Stimulated activated CD8-positive, alpha-beta memory T cell treated with anti-CD3 and anti-CD28 coated beads, Interleukin-7, amount 100 ng/mL, for 1 hour (primary cell): ENCODE measurements around the gene ZNF362.

Source experiments
- DNase-seq, 2 donors: peaks; one replicate each; pipeline ENCODE4 v3.0.0-alpha.2; 2020; ENCODE audit warnings: low read depth in 2 of 2

ZNF362 gene

DNA sequence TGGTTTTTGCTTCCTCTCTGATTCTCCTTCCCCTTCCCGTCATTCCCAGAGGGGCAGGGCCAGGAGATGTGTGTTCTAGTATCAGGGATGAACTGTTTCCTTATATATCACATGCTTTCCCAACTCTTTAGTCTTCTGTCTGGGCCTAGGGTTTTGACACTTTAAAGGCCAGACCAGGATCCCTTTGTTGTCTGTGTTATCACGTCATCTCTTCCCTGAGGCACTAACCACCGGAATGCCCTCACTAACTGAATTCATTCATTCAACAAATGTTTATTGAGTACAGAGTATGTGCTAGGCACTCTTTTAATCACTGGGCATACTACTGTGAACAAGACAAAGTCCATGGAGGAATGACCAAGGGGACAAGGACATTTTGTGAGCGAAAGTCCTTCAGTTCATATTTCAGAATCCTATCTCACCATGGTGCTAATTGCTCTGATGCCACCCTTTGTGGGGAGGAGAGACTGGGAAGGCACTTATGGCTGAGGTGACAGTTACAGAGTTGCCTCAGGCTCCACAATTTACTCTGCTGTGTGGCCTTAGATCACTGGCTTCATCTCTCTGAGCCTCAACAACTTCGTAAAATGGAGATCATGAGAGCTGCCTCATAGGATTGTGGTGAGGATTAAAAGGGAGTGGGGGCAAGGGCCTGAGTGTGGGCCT, 12.0 kb upstream of the ZNF362 start:
- no peak for DNase-seq

DNA sequence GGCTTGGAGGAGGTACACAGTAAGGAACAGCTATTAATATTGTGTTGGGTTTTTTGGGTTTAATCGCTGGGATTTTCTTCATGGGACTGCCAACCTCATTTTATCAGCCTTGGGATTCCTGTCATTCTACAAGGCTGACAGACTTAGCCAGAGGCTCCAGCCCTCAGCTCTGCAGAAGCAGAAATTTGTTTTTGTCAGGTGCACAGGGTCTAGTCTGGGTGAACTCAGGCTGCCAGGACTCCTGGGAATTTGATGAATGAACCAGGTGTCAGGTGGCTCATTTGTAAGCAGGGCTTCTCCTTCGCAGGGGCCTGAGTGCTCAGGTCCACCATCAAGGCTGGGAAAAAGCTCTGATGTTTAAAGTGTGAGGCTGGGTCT, 11.5 kb upstream of the ZNF362 start:
- DNase-seq, result no peak

DNA sequence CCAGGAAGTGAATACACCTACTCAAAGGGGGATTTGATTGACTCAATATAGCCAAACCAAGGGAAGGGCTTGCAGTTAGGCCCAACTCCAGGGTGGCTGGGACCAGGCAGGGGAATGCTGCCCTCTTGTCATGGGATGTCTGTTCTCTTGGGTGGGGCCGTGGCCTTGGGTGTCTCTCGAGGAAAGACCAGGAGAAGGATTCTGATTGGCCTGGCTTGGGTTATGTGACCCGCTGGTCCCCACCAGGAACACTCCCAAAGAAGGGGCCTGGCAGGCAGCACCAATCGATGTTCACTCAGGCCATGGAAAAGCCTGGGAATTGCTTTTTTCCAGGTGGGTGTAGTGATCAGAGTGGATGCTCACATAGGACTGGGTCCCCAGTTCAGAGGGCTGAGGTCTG, 10.1 kb upstream of the ZNF362 start:
- no peak for DNase-seq

DNA sequence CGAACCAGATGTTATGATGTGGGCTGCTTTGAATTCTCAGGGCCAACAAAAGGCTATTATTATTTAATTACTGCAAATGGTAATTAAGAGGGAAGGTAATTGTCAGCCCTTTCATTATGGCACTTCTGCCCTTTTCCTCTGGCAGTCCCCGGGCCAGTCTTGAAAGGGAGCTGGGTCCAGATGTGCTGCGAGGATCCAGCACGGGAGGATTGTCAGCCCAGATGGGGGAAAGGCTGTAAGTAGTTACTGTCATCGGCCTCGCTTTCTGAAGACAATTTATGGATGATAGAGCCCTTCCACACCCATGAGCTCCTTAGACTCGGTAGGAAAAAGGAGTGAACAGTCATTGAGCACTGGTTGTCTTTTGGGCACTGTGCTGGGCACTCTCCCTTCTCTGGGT, 8.7 kb upstream of the ZNF362 start:
- no peak for DNase-seq

DNA sequence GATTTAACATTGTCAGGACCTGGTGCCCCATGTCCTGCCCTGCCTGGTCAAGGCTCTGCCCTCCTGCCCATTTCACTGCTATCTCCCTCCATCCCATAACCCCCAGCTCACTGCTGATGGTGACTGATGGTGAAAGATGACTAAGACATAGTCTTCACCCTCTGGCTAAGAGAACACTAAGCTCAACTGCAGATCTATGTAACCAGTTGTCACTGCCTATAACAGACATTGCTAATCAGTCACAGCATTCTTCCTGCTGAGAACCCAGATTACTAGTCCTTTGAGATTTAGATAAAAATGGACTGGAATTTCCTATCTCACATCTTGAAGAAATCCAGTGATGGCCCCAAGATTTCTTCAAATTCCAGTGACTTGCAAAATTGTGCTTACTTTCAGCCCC, 8.0 kb upstream of the ZNF362 start:
- no peak for DNase-seq

DNA sequence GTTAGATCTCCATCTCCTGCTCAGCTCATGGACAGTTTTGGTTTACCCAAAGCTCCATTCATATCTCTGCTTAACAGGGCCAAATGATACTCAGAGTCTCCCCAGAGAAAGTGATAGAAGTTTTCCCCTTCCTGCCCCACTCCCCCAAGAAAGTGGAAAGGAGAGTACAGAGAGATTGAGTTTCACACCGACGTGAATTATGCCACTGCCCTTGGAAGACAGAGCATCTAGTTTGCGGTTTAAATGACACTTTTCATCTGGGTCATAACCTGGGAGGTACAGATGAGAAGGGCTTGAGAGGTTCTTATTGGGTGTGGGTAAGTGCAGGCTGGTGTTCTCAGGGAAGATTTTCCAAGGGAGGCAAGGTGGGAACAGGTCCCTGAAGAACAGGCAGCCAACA, 6.9 kb upstream of the ZNF362 start:
- DNase-seq, result no peak

DNA sequence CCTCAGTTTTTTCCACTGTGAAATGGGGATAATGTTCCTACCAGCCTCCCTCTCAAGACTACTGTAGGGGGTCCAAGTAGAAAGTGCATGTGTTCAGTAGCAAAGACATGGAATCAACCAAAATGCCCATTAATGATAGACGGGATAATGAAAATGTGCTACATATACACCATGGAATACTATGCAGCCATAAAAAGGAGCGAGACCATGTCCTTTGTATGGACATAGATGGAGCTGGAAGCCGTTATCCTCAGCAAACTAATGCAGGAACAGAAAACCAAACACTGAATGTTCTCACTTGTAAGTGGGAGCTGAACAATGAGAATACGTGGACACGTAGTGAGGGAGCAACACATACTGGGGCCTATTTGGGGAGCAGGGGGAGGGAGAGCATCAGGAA, 6.1 kb upstream of the ZNF362 start:
- DNase-seq, result no peak

DNA sequence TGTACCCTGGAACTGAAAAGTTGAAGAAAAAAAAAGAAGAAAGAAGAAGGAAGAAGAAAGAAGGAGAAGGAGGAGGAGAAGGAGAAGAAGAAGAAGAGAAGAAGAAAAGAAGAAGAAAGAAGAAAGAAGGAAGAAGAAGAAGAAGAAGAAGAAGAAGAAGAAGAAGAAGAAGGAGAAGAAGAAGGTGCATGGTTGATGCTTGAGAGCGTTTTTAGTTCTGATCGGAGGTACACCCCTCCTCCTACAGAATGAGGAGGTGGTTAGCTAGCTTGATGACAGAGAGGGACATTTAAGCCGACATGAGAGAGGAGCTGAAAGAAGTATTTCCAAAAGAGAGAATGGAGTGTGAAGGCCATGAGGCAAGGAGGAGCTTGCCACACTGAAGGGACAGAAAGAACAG, 5.6 kb upstream of the ZNF362 start:
- no peak for DNase-seq

DNA sequence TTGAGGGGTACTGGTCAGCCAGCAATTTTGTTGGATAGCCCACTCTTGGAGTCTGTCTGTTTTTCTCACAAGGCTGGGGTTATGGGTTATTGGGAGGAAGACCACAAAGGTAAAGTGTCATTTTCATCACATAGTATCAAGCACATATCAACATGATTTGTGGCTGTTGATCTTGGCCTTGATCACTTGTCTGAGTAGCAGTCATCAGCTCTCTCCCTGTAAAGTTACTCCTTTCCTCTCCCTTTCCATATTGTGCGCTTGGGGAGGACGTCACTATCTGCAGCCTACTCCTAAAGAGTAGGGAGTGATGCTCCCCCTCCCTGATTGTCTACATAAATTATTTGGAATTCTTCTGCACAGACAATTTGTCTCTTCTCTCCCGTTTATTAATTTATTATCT, 1.8 kb upstream of the ZNF362 start:
- DNase-seq, result no peak

DNA sequence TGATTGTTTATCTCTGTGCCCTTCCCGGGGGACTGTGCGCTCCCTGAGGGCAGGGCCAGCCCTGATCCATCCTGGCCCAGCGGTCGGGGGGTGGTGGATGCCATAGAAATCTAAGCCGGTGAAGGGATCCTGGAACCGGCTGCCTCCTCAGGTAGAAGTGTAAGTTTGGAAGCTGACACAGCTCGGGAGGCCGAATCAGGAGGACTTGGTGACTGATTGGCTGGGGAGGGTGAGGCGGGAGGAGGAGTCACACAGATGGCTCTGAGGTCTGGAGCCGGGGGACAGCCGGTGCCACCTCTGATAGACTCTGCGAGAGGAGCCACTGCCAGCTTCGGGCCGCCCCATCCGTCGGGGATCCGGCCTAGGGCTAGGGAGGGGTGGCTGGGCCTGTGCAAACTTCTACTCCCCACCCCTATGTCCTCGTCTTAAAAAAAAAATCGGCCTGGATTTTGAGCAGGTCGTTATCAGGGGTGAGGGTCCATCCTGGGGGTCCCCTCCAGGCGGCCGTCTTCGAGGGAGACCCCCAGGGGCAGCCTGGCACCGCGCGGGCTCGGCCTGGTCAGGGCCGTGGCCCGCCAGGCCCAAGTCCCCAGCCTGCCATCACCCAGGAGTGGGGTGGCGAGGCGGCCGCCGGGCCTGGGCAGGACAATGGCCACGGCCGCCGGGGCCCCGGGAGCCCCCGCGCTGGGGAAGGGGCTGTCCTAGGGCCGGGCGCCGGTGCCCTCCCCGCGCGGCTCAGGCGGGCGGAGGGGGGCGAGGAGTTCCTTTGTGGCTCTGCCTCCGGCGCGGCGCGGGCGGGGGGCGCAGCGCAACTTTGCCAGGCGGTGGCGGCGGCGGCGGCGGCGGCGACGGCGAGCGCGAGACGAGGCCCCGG, 708 bp upstream of the ZNF362 start:
- no peak for DNase-seq

DNA sequence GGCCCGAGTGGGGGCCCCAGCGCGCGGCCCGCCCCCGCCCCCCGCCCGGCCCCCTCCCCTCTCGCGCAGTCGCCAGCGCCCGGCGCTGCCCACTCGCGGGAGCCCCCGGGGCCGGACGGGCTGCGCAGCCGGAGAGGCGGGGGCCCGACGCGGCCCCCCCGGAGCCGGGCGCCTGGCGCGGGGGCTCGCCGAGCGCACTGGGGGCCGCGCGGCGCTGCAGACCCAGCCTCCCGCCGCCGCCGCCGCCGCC, 146 bp upstream of the ZNF362 start:
- DNase-seq, result no peak

DNA sequence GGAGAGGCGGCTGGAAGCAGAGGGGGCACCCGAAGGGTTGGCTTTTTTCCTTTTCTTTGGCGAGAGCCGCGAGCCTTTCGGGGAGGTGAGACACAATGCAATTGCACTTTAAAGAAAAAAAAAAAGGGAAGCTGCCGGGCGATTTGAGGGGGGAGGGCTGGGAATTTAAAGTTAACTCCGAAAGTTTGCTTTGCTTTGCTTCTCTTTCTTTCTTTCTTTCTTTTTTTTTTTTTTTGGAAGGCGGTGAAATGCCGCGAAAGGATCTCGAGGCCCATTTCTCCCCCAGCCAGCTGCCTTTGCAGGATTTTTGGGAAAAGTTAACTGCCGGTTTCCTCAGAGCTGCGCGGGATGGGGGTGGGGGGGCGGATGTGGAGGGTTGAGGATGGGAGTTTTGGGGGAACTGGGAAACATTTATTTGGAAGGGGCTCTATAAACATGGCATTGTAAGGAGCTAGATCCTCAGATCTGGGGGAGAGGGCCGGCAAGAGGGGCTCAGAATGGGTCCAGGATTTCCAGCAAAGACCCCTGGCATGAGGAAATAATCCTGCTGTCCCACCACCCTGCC, 997 bp downstream of the ZNF362 start:
- no peak for DNase-seq

DNA sequence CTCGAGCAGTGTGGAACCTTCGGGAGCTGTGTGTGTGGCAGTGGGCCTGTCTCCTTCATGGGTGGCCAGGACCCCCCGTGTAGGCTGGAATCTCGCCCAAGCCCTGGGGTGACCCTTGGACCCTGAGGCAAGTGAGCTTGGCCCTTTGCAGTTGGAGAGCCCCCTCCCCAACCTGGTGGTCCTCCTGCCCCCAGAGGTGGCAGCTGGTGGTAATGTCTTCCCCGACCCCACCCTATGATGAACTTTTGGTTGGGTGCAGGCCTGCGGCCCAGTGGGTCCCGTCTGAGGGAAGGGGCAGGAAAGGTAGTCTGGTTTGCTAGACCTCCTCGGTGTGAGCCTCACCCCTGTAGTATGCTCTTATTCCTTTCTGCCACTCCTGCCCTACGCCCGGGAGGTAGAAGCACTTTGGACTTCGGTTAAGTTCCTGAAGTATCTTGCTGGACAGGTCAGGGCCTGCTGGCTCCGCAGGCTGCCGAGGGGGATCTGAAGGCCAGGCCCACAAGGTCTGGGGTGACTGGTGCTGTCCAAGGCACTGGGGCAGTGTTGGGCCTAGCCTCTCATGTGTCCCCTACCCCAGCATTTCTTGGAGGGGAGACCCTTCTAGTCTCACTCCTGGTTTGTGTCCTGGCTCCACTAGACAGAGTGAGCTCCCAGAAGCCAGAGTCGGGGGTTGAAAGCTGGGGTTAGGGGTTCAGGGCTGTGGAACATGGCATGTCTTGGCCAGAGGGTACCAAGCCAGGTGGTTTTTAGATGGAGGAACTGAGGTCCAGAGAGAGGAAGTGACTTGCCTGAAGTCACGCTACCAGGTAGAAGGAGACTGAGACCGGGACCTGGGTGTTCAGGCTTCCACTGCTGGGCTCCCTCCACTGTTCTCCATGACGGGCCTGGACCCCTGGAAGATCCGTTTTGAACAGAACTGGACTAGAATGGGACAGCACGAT, 1.8 kb downstream of the ZNF362 start:
- DNase-seq, result no peak

DNA sequence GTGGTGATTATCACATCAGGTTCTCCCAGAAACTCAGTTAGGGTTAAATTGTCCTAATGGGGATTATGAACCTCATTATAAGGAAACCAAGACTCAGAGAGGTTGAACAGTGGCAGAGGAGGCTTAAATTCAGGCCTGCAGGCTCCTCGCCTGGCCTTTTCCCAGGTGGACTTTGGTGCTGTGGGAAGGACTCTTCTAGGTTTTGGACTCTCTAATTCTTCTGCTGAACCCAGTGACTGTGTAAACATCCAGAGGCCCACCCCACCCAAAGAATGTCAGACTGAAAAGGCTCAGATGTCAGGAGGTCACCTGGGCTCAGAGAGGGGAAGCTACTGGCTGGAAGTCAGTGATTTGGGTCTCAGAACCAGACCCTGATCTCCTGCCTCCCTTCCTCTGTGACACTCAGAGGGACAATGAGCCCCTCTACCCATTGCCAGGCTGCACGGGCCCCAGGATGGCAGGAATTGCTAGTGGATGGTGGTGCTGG, 2.5 kb downstream of the ZNF362 start:
- no peak for DNase-seq

DNA sequence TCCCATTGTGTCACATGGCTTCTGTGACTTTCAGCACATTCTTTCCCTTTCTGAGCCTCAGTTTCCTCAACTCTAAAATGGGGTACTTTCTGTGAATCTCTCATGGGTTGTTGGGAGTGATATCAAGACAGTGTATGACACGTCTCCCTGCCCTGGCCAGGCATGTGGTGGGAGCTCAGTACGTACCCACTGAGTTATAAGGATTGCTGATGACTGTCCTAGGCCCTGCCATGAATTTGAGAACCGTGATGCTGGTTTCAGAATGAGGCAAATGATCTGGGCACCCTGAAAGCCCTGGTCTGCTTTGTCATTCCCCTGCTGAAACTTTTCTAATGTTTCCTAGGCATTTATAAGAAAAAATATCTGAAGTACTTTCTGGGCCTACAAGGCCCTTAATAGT, 3.6 kb downstream of the ZNF362 start:
- no peak for DNase-seq

DNA sequence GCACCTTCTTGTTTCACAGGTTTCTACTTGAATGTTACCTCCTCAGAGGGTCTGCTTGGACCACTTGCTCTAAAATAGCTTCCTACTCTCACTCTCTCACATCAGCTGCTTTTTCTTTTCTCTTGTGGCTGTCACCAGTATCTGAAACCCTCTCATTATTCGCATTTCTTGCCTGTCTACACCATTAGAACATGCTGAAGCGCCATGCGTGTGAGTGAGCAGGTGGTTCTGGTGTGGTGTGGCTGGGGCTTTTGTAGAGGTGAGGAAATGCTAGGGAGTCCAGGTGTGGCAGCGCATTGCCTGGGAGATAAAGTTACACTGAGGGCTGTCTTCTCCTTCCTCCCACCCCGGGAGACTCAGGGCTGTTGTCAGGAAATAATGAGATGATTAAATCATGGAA, 4.1 kb downstream of the ZNF362 start:
- no peak for DNase-seq

DNA sequence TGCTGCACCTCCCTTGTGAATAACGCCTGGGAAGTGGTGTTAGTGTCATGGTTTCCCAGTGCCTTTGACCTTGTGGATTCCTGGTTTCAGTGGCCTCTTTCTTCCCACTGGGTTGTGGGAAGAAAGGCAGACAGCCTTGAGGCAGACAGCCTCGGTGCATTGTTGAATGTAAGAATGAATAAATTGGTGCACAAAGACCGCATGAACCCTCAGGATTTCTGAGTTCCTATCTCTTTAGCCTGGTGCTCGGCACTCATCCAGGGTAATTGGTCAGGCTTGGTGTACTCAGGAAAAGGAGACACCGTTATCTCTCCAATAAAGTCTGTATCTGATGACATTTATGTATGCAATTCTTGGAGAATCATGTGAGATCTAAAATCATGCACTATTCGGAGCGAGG, 5.1 kb downstream of the ZNF362 start:
- no peak for DNase-seq

DNA sequence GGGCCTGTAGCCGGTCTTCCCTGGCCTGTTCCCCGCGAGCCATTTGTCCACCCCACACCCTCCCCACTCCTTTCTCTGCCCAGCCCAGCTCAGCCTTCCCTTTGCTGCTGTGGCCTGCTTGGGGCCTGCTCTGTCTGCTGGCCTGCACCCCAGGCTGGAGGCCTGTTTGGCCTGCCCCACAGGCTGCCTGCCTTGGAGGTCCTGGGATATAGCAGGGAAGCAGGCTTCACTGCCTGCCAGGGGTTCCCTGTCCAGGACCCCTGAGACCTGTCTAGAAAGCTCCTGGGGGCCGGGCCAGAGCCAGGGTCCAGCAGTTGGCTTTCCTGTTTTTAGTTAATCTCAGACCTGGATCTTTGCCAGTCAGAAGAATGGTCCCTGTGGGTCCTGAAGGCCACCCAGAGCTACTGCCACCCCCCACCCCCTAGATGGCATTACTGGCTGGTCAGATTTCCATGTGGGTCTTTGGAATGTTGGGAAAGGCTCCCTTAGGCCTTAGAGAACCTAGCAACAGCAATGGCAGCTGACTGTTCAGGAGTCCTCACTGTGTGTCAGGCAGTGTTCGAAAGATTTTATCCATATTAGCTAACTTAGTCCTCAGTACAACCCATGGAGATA, 7.7 kb downstream of the ZNF362 start:
- no peak for DNase-seq

DNA sequence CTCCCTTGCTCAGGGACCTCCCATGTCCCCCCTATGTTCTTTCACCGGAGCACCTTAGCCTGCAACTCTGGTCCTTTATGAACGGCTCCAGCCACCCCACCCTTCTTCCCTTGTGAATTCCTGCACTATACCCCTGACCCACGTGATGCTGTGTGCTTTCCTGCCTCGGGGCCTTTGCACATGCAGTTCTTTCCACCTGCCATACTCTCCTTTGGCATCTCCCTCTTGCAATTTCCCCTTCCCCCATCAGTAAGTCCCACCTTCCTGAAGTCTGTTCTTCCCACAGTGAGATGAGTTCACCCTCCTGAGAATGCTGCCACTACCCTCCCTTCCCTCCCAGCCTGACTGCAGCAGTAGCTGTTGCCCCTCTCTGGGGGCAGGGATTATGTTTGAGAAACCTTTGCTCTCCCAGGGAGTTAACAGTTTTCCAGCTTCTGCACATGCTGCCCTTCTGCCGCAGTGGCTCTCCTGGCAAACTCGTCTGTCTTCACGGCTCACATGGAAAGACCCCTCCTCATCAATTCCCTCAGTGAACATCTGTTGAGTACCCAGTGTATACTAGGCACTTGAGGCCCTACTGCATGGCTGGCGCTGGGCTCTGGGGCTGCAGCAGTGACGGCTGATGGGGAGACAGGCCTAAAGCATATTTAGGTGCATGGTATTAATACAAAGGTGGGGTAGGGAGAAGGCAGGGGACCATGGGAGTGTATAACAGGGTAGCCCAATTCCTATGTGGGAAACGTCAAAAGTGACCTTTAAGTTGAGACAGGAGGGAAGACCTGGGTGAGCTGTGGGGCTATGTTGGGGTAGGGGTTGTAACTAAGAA, 9.7 kb downstream of the ZNF362 start:
- no peak for DNase-seq

DNA sequence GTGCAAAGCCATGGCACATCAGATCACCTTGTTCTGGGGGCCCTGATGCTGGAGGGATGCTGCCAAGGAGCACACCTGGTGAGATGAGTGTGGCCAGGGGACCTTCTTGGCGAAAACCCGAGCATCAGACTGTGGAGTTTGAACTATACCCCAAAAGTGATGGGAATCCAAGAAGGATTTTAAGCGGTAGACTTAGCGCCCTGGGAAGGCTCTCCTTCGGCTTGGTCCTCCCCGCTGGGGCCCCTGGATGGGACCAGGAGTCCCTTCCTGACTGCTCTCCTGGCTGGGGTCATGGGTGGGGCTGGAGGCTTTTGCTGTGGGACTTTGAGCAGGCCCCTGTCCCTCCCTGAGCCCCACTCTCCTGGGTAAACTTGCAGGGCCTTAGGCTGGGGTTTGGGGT, 10.5 kb downstream of the ZNF362 start:
- no peak for DNase-seq
